GM12874 (cell line): ENCODE data around the gene TRAPPC10.
A peak's percentile ranks its signal among the peaks of the same experiment; 100 is the strongest.

ENCODE experiments used
- CTCF ChIP-seq: IDR thresholded peaks from 2 replicates; pipeline ENCODE4 v1.5.1; 2011; ENCODE audit warnings: low read depth, mild to moderate bottlenecking, control low read depth, low read length, moderate library complexity; ENCODE audit not compliant: insufficient read depth

TRAPPC10 gene

GRCh38 chr21:44006656-44007055 is 5.5 kb upstream of the TRAPPC10 start:
- TF ChIP-seq CTCF, result no peak

GRCh38 chr21:44010429-44010828 is 1.7 kb upstream of the TRAPPC10 start:
- TF ChIP-seq CTCF, result no peak

GRCh38 chr21:44011123-44011522 is 986 bp upstream of the TRAPPC10 start:
- no peak for TF ChIP-seq CTCF

GRCh38 chr21:44012474-44013379 is 618 bp downstream of the TRAPPC10 start:
- peak; percentile 58 for TF ChIP-seq CTCF

- TF ChIP-seq CTCF, result no peak
Measured at GRCh38 chr21:44013380-44014088, 1.4 kb downstream of the TRAPPC10 start.

GRCh38 chr21:44017601-44018000 is 5.5 kb downstream of the TRAPPC10 start:
- no peak for TF ChIP-seq CTCF

- TF ChIP-seq CTCF, result no peak
Measured at GRCh38 chr21:44018127-44018526, 6.0 kb downstream of the TRAPPC10 start.
